Measurements from ENCODE around the gene ATP6V1D. TPM values are rescaled to one million over a fixed set of nuclear protein-coding genes. Genes with fewer than 3 reads are reported as not detected.

The ATP6V1D gene
- total RNA-seq, 1 donor from 2014 or later, result 67.8 TPM

GRCh38 chr14:67385618-67386017 lies 26.0 kb upstream of the ATP6V1D start:
- no peak for DNase-seq (ENCODE audit: extremely low spot score, unreplicated experiment)
- peaks cover 55% of the 10 kb centered on the region for H3K36me3 Mint-ChIP-seq (ENCODE audit: unreplicated experiment)
- H3K4me1 Mint-ChIP-seq (ENCODE audit: unreplicated experiment), result no peaks in the 10 kb centered on the region
- no peaks in the 10 kb centered on the region for H3K9me3 Mint-ChIP-seq (ENCODE audit: unreplicated experiment)
- no peak for TF ChIP-seq CTCF (IDR thresholded peaks at IDR 0.05)
- H3K27me3 Mint-ChIP-seq (ENCODE audit: unreplicated experiment), result no peaks in the 10 kb centered on the region
- no peak overlapping the region for H3K27ac Mint-ChIP-seq (ENCODE audit: unreplicated experiment)
- no peak overlapping the region for H3K4me3 Mint-ChIP-seq (ENCODE audit: unreplicated experiment)

DNA sequence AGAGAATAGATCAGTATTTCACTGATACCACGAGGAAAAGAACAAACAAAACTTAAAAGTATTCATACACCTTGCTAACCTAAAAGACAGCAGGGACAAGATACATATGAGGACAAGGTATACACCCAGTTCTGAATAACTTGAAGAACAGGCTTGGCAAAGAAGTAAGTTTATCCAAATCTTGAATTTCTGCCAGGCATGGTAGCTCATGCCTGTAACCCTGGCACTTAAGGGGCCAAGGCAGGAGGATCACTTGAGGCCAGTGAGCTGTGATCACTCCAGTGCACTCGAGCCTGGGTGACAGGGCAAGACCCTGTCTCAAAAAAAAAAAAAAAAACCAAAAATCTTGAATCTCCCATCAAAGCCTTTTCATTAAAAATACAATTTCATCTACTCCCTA lies 25.5 kb upstream of the ATP6V1D start:
- H3K27ac Mint-ChIP-seq (ENCODE audit: unreplicated experiment), result no peak overlapping the region

GRCh38 chr14:67377916-67378315 lies 18.3 kb upstream of the ATP6V1D start:
- H3K27ac Mint-ChIP-seq (ENCODE audit: unreplicated experiment), result no peak overlapping the region
- no peaks in the 10 kb centered on the region for H3K9me3 Mint-ChIP-seq (ENCODE audit: unreplicated experiment)
- no peaks in the 10 kb centered on the region for H3K4me1 Mint-ChIP-seq (ENCODE audit: unreplicated experiment)
- no peaks in the 10 kb centered on the region for H3K27me3 Mint-ChIP-seq (ENCODE audit: unreplicated experiment)
- DNase-seq (ENCODE audit: extremely low spot score, unreplicated experiment), result no peak
- TF ChIP-seq CTCF (IDR thresholded peaks at IDR 0.05), result no peak
- H3K36me3 Mint-ChIP-seq (ENCODE audit: unreplicated experiment), result peaks cover 64% of the 10 kb centered on the region
- no peak overlapping the region for H3K4me3 Mint-ChIP-seq (ENCODE audit: unreplicated experiment)

More for the DNA sequence above, 25.5 kb upstream of the ATP6V1D start:
- H3K4me3 Mint-ChIP-seq (ENCODE audit: unreplicated experiment), result no peak overlapping the region
- H3K4me1 Mint-ChIP-seq (ENCODE audit: unreplicated experiment), result no peaks in the 10 kb centered on the region
- no peak for TF ChIP-seq CTCF (IDR thresholded peaks at IDR 0.05)
- no peaks in the 10 kb centered on the region for H3K27me3 Mint-ChIP-seq (ENCODE audit: unreplicated experiment)
- no peaks in the 10 kb centered on the region for H3K9me3 Mint-ChIP-seq (ENCODE audit: unreplicated experiment)
- H3K36me3 Mint-ChIP-seq (ENCODE audit: unreplicated experiment), result peaks cover 59% of the 10 kb centered on the region
- DNase-seq (ENCODE audit: extremely low spot score, unreplicated experiment), result no peak

DNA sequence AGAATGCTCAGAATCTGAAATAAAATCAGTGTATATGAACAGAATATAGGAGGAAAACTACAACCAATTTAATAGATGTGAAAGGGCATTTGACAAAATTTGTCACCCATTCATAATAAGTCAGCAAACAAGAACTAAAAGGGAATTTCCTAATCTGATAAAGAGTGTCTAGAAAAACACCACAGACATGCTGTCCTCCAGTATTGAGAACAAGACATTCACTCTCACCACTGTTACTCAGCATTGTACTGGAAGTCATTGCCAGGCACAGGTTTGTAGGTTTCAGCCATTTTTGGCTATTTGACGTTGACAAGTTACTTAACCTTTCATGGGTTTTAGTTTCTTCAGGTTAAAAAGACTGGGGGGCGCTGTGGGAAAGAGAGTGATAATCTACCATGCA lies 13.7 kb upstream of the ATP6V1D start:
- Mint-ChIP-seq H3K9me3 (ENCODE audit: unreplicated experiment) (no peaks in the 10 kb centered on the region), H3K27ac (ENCODE audit: unreplicated experiment) (no peak overlapping the region), H3K4me3 (ENCODE audit: unreplicated experiment) (no peak overlapping the region), H3K27me3 (ENCODE audit: unreplicated experiment) (no peaks in the 10 kb centered on the region), H3K4me1 (ENCODE audit: unreplicated experiment) (no peaks in the 10 kb centered on the region), H3K36me3 (ENCODE audit: unreplicated experiment) (peaks cover 55% of the 10 kb centered on the region)
- no peak for TF ChIP-seq CTCF (IDR thresholded peaks at IDR 0.05)
- DNase-seq (ENCODE audit: extremely low spot score, unreplicated experiment), result no peak

- peaks cover 55% of the 10 kb centered on the region for H3K36me3 Mint-ChIP-seq (ENCODE audit: unreplicated experiment)
- H3K27ac Mint-ChIP-seq (ENCODE audit: unreplicated experiment), result no peak overlapping the region
- no peaks in the 10 kb centered on the region for H3K27me3 Mint-ChIP-seq (ENCODE audit: unreplicated experiment)
Measured at GRCh38 chr14:67372833-67373232, 13.2 kb upstream of the ATP6V1D start.

More at GRCh38 chr14:67372833-67373232, 13.2 kb upstream of the ATP6V1D start:
- no peak for DNase-seq (ENCODE audit: extremely low spot score, unreplicated experiment)
- Mint-ChIP-seq H3K4me1 (ENCODE audit: unreplicated experiment) (no peaks in the 10 kb centered on the region), H3K4me3 (ENCODE audit: unreplicated experiment) (no peak overlapping the region), H3K9me3 (ENCODE audit: unreplicated experiment) (no peaks in the 10 kb centered on the region)
- no peak for TF ChIP-seq CTCF (IDR thresholded peaks at IDR 0.05)

Data from osteocyte (in vitro differentiated cells).